Left lobe of liver (tissue), 2 donors: ENCODE results near the gene CRYZL1. TPM values are rescaled to one million over a fixed set of nuclear protein-coding genes. Genes with fewer than 3 reads are reported as not detected.
"Not testable (repeated sequence)": the region's sequence is repeated elsewhere in the genome, so short reads cannot be mapped to it uniquely, and the experiment has no call there.

Experiments
- ATAC-seq: fragments of 200-7000 bp; cut with Tn5 transposase; one replicate; pipeline ENCODE4 v1.9.1; 2020; ENCODE audit warnings: mild to moderate bottlenecking, moderate library complexity
- DNase-seq: peaks from one replicate; pipeline ENCODE4 v3.0.0-alpha.2; 2020; ENCODE audit warnings: low spot score
- total RNA-seq: library from RNA; stranded (reverse); gene quantifications from one replicate; pipeline ENCODE4 v1.2.1, GENCODE V29; 2021
- donor health status: DM: no; HTN: no; CAD: no; lungs with moderate emphysema.
- donor health status: DM: no; HTN: yes; CAD: no.

Gene CRYZL1
- total RNA-seq: 10.4 TPM

- peak; percentile 81 for ATAC-seq
- peak; percentile 100 for DNase-seq
These were observed at the start of gene CRYZL1 for GRCh38 chr21:33641352-33642026. TSS of gene CRYZL1 (minus strand) at chr21:33641741. CDS start at chr21:33631551, 10,190 bp downstream.

GRCh38 chr21:33690874-33691273 is 49.3 kb upstream of the CRYZL1 start:
- ATAC-seq (peak; percentile 75), DNase-seq (no peak)

- DNase-seq (no peak), ATAC-seq (no peak)
These were observed 46.8 kb upstream of the CRYZL1 start for GRCh38 chr21:33688353-33688752.

- no peak for DNase-seq
- no peak for ATAC-seq
These were observed 46.1 kb upstream of the CRYZL1 start for GRCh38 chr21:33687634-33688033.

GRCh38 chr21:33686386-33686785 is 44.8 kb upstream of the CRYZL1 start:
- no peak for DNase-seq
- ATAC-seq: no peak

- ATAC-seq: peak; percentile 72
These were observed 44.2 kb upstream of the CRYZL1 start for GRCh38 chr21:33685613-33686197.

GRCh38 chr21:33684923-33685560 is 43.5 kb upstream of the CRYZL1 start:
- no peak for ATAC-seq
- no peak for DNase-seq

More at GRCh38 chr21:33685613-33686197, 44.2 kb upstream of the CRYZL1 start:
- no peak for DNase-seq

- no peak for ATAC-seq
- no peak for DNase-seq
These were observed 42.5 kb upstream of the CRYZL1 start for GRCh38 chr21:33684068-33684467.

- ATAC-seq: no peak
These were observed 41.6 kb upstream of the CRYZL1 start for GRCh38 chr21:33682992-33683627.

GRCh38 chr21:33680870-33681269 is 39.3 kb upstream of the CRYZL1 start:
- DNase-seq (no peak), ATAC-seq (no peak)

More at GRCh38 chr21:33682992-33683627, 41.6 kb upstream of the CRYZL1 start:
- DNase-seq: no peak

GRCh38 chr21:33677450-33677849 is 35.9 kb upstream of the CRYZL1 start:
- no peak for ATAC-seq
- DNase-seq: no peak

- not testable (repeated sequence) for DNase-seq, ATAC-seq
These were observed 35.1 kb upstream of the CRYZL1 start for GRCh38 chr21:33676666-33677065.

- no peak for ATAC-seq
- DNase-seq: no peak
These were observed 32.7 kb upstream of the CRYZL1 start for GRCh38 chr21:33674226-33674625.

GRCh38 chr21:33673473-33673872 is 31.9 kb upstream of the CRYZL1 start:
- ATAC-seq: no peak

GRCh38 chr21:33670076-33670978 is 28.8 kb upstream of the CRYZL1 start:
- no peak for ATAC-seq

More at GRCh38 chr21:33673473-33673872, 31.9 kb upstream of the CRYZL1 start:
- no peak for DNase-seq

GRCh38 chr21:33668620-33669019 is 27.1 kb upstream of the CRYZL1 start:
- ATAC-seq (peak; percentile 93), DNase-seq (peak; percentile 67)

More at GRCh38 chr21:33670076-33670978, 28.8 kb upstream of the CRYZL1 start:
- no peak for DNase-seq

GRCh38 chr21:33668180-33668579 is 26.6 kb upstream of the CRYZL1 start:
- DNase-seq (no peak), ATAC-seq (peak; percentile 25)

GRCh38 chr21:33667636-33668035 is 26.1 kb upstream of the CRYZL1 start:
- DNase-seq (no peak), ATAC-seq (no peak)

GRCh38 chr21:33666153-33666552 is 24.6 kb upstream of the CRYZL1 start:
- DNase-seq (no peak), ATAC-seq (peak; percentile 53)

GRCh38 chr21:33664135-33664534 is 22.6 kb upstream of the CRYZL1 start:
- DNase-seq: no peak
- ATAC-seq: no peak
